Mesenteric fat pad (tissue), 1 donor: Measurements from ENCODE around the gene TNFSF13. TPM values are rescaled to one million over a fixed set of nuclear protein-coding genes. Genes with fewer than 3 reads are reported as not detected.
A peak's percentile ranks its signal among the peaks of the same experiment; 100 is the strongest.
"Not testable (repeated sequence)": the region's sequence is repeated elsewhere in the genome, so short reads cannot be mapped to it uniquely, and the experiment has no call there.

Experiments
- DNase-seq: peaks from one replicate; pipeline ENCODE4 v3.0.0-alpha.2; 2020; ENCODE audit warnings: low spot score
- total RNA-seq: library from RNA; stranded (reverse); fragmentation: NEBNext Ultra II Directional; extraction: Animal tissue kit (Norgen Biotek cat#: 25700); gene quantifications from one replicate; pipeline ENCODE4 v1.2.1, GENCODE V29; 2021
- donor health status: DM: yes; HTN: yes; CAD: no.

TNFSF13 gene
- total RNA-seq, 1 donor from 2014 or later: 26.3 TPM

DNA sequence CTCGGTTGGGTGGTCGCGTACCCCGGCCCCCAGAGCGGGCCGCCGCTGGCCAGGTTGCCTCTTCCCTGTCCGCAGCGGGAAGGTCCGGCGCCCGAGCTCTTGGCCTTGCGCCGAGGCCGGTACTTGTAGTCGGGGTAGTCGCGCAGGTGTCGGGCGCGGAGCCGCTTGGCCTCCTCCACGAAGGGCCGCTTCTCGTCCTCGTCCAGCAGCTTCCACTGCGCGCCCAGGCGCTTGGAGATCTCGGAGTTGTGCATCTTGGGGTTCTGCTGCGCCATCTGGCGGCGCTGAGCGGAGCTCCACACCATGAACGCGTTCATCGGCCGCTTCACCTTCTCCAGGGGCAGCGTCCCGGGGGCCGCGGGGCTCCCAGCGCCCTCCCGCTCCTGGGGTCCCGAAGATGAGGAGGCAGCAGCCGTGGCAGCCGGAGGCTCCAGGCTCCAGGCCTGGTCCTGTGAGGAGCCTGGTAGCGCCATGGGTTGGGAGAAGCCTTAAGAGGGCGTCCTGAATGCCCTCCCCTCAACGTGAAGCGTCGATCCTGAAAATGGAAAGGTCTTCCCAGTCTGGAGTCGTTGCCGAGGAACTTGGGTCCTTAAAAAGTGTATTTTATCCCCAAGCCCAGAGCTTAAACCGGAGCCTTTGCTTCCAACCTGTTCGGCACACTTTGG lies 30.8 kb downstream of the TNFSF13 start:
- peak; percentile 95 for DNase-seq

DNA sequence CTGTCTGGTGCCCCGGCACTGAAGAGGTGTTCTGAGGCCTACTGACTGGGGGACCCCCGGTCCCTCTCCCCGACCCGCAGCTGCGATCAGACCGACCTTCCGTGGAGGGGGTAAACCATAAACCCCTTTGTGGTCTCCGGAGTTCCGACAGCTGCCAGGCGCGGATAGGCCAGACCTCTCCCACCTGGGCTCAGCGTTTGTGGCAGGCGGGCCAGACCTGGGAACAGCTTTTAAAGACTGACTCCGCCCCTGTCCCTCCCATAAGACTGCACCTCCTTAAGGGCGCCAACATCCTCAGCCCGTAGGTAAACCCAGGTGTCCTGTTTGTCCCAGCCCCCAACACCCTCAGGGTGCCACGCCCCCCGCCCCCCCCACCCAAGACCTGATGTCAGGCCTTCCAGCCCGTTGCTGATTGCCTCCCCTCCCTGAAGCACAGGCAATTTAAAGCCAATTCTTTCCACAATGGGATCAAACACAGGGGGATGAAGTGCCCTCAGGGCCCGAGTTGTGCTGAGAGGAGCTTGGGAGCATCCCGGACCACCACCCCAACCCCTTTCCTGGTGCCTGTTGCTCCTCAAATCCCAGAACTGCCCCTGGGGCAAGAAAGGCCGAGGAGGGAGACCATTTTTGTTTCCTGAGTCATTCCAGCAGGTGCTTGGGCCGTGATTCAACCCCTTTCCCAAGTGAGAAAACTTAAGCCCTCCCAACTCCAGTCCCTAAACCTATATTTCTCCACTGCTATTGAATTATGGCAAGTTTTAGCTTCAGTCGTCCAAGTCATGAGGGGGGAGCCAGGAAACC lies 31.5 kb downstream of the TNFSF13 start, which contains the start of gene SOX15:
SOX15 (minus strand) TSS at position 204 of the 801 bp plus-strand sequence. CDS start 418 bp downstream, outside the sequence.
- DNase-seq: no peak

DNA sequence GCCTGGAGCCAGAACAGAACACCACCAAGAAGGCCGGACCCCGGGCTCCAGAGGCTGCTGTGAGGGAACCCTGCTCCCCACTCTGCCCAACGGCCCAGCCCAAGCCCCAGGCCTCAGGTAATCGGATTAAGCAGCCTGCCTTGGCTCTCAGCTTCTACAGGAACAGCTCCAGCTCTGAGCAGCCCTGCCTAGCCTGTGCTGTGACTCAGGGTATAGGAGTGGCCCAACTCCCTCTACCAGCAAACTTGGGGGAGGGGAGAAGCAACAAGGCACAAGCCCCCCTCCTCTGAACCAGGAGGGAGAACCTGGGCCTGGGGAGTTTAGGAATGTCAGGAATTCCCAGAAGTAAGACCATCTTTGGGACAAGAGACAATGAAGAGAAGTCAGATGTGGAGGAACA lies 32.2 kb downstream of the TNFSF13 start:
- no peak for DNase-seq

DNA sequence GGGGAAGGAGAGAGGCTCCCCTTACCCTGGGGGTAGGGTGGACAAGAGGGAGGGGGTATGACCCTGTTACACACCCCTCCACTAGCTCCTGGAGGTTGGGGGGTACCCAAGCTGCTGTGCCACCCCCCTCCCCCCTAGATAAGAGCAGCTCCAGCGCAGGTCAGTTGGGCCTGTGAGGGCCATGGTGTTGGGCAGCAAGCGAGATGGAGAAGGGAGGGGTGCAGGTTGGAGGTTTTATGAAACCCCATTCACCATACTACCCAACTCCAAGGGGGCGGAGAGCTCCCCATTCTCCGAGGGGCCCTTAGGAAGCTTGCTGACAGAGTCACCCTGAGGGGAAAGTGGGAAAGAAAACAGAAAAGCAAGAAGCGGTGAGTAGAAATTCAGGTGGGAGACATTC lies 33.0 kb downstream of the TNFSF13 start:
- DNase-seq: no peak

DNA sequence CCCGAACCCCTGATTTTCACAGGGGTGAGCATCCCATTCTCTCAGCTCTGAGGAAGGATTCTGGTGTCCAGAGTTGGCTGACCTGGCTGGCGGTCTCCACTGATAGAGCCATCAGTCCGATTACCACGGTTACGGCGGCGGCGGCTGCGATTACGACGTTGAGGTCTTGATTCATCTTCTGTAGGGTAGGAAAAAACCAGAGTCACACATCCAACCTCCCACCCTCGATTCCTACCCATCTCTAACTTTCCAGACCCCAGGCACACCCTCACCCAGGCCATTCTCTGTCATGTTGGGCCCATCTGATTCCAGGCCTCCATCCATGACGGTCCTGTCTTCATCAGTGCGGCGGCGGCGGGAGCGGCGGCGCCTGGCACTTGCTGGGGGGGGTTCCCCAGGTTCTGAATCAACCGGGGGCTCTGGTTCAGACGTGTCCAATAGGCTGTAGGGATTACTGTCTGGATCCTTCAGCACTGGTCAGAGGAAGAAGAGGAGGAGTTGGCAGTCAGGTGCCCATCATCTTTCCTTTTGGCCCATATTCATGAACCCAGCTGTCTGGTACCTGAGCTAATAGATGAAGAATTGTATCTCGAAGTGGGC lies 34.0 kb downstream of the TNFSF13 start:
- DNase-seq: no peak

DNA sequence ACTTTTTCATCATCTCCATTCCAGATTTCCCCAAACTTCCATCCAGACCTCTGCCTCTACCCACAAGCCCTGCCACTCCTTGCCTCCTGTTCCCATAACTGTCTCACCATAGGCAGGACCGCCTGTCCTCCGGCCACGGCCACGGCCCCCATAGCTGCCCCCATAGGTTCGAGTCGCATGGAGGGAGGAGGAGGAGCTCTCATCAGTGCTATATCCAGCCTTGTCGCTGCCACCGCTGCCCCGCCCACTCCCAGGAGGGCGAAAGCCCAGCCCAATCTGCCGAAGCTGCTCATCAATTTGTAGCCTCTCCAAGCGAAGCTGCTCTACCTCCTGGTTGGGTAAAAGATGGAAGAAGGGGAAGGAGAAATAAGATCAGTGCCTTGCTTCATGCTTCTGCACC lies 34.7 kb downstream of the TNFSF13 start:
- no peak for DNase-seq

DNA sequence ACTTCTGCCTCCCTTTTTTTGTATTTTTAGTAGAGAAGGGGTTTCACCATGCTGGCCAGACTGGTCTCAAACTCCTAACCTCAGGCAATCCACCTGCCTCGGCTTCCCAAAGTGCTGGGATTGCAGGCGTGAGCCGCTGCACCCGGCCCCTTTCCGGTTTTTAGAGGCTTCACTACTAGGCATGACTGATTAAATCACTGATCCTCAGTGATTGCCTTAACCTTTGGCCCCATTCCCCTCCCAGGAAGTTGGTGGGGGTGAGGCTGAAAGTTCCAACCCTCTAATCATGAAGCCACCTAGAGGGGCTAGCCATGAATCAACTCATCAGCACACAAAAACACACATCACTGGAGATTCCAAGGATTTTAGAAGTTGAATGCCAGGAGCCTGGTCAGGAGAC lies 39.0 kb downstream of the TNFSF13 start:
- DNase-seq: not testable (repeated sequence)

DNA sequence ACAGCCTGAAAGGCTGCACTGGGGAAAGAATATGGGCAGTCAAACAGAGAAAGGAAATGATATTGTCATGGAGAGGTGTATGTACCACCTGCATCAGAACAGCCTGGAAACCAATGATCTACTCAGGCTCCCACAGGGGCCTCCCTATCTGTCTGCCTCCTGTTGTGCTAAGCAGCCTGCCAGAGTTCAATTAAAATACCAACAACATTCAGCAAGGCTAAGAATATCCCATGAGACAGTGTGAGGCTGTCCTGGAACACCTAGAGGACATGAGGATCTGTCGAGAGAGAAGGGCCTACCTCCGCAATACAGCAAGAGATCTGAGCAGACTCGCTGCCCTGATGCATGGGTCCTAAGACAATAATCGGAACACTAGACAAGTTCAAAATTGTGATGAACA lies 47.7 kb downstream of the TNFSF13 start:
- no peak for DNase-seq

DNA sequence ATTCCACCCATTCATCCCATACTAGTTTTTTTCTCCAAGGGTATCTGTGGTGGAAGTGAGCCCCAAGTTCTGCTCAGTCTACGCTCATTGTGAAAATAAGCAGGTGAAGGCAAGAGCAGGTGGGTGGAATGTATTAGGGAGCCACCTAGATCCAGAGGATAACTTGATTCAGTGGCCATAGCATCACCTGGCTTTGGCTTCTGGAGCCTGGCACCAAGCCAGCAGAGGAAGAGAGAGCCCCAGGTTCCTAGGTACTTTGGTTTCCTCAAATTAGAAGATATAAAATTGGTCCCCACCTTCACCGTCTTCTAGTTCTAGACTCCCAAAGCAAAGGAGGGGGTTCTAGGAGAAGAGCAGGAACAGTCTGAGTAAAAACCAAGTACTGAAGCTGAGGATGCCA lies 52.1 kb downstream of the TNFSF13 start:
- no peak for DNase-seq

Other genes with a start within 250 kb of the TNFSF13 start
- gene GPS2, start 243.4 kb upstream of the TNFSF13 start, total RNA-seq: 51.2 TPM
- 25.4 TPM for gene NEURL4, start 229.4 kb upstream of the TNFSF13 start, total RNA-seq
- 18.8 TPM for gene ACAP1, start 222.2 kb upstream of the TNFSF13 start, total RNA-seq
- gene KCTD11, start 206.6 kb upstream of the TNFSF13 start, total RNA-seq: 11.9 TPM
- not detected for gene TMEM95, start 203.6 kb upstream of the TNFSF13 start, total RNA-seq
- 0.71 TPM for gene TNK1, start 177.7 kb upstream of the TNFSF13 start, total RNA-seq
- 42.6 TPM for gene PLSCR3, start 164.2 kb upstream of the TNFSF13 start, total RNA-seq
- gene TMEM256, start 154.7 kb upstream of the TNFSF13 start, total RNA-seq: 68.7 TPM
- gene NLGN2, start 150.9 kb upstream of the TNFSF13 start, total RNA-seq: 21.0 TPM
- not detected for gene SPEM1, start 138.4 kb upstream of the TNFSF13 start, total RNA-seq
- not detected for gene SPEM2, start 133.1 kb upstream of the TNFSF13 start, total RNA-seq
- not detected for gene SPEM3, start 129.9 kb upstream of the TNFSF13 start, total RNA-seq
- 3.2 TPM for gene TMEM102, start 123.3 kb upstream of the TNFSF13 start, total RNA-seq
- 2.4 TPM for gene FGF11, start 119.2 kb upstream of the TNFSF13 start, total RNA-seq
- gene CHRNB1, start 113.7 kb upstream of the TNFSF13 start, total RNA-seq: 6.8 TPM
- gene ZBTB4, start 79.1 kb upstream of the TNFSF13 start, total RNA-seq: 72.5 TPM
- gene SLC35G6, start 77.3 kb upstream of the TNFSF13 start, total RNA-seq: not detected
- 102 TPM for gene POLR2A, start 74.4 kb upstream of the TNFSF13 start, total RNA-seq
- gene TNFSF12, start 9.7 kb upstream of the TNFSF13 start, total RNA-seq: 43.0 TPM
- gene SENP3, start 3.2 kb downstream of the TNFSF13 start, total RNA-seq: 48.7 TPM
- 286 TPM for gene CD68, start 20.9 kb downstream of the TNFSF13 start, total RNA-seq
- gene MPDU1, start 25.1 kb downstream of the TNFSF13 start, total RNA-seq: 55.2 TPM
- not detected for gene SOX15, start 31.3 kb downstream of the TNFSF13 start, total RNA-seq
- 36.1 TPM for gene FXR2, start 56.1 kb downstream of the TNFSF13 start, total RNA-seq
- gene SAT2, start 69.1 kb downstream of the TNFSF13 start, total RNA-seq: 73.6 TPM
- 0.71 TPM for gene SHBG, start 71.4 kb downstream of the TNFSF13 start, total RNA-seq
- 1.4 TPM for gene ATP1B2, start 92.2 kb downstream of the TNFSF13 start, total RNA-seq
- gene TP53, start 128.7 kb downstream of the TNFSF13 start, total RNA-seq: 42.3 TPM
- gene WRAP53, start 129.7 kb downstream of the TNFSF13 start, total RNA-seq: 4.9 TPM
- 0.58 TPM for gene EFNB3, start 146.5 kb downstream of the TNFSF13 start, total RNA-seq
- gene DNAH2, start 159.0 kb downstream of the TNFSF13 start, total RNA-seq: 0.26 TPM